ENCODE results near the gene TMEM232.
"Not testable (repeated sequence)": the region's sequence is repeated elsewhere in the genome, so short reads cannot be mapped to it uniquely, and the experiment has no call there.

TMEM232 gene

DNA sequence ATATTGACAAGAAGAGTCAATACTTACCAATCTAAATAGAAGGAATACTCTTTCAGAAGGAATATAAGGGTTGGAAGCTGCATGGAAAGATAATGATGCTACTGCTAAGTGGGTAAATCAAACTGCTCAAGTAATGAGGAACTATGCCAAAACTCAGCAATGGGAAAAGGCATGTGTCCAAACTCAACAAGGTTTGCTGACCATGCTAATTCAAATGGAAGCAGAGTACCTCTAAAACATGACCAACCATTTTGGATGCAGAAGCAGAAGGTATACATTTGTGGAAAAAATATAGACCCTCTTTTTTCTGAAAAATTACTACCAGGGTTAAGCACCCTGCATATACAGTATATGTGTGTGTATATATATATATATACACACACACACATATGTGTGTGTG lies 21.1 kb downstream of the TMEM232 start:
- DNase-seq = no peak

DNA sequence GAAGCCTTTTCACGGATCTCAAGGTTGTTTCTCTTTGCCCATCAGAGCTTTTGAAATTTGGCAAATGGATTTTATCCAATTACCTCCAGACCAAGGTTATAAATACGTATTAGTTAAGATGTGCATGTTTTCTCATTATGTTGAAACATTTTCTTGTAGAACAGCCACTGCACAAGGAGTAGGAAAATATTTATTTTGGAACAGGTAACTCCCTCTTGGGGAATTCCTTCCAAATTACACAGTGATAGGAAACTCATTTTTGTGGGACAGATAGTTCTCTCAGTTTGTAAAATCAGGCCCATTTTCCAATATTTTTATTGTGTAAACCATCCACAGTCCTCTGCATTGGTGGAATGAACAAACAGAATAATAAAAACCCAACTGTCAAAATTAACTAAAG lies 23.0 kb downstream of the TMEM232 start:
- no peak for DNase-seq

DNA sequence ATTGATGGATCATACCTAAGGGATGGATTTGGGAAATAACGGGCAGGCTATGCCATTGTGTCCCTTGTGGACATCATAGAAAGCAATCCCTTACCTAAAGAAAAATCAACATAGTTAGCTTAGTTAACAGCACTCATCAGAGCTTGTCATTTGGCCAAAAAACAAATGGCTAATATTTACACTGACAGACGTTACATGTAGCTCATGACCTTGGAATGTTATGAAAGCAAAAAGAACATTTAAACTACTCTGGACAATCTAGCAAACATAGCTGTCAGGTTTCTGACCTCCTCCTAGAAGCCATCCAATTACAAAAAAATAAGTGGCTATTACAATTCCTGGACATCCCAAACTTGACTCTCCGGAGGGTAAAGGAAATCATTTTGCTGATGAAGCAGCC lies 23.8 kb downstream of the TMEM232 start:
- no peak for DNase-seq

DNA sequence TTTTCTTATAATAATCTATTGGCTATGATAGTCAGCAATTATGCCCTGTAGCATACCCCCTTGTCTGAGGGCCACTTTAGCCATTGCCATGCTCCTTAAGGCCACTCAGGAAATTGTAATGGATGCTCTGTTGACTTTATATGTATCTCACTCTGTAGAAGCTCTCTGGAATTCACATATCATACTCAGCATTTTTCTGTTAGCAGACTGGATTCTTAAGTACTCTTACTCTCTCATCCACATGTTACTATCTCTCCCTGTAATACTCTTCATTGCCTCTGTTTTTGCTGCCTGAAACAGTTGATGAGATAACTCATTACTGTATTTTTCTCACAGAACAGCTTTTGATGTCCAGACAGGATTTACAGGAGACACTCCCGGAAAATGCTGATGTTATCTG lies 24.2 kb downstream of the TMEM232 start:
- DNase-seq = no peak

DNA sequence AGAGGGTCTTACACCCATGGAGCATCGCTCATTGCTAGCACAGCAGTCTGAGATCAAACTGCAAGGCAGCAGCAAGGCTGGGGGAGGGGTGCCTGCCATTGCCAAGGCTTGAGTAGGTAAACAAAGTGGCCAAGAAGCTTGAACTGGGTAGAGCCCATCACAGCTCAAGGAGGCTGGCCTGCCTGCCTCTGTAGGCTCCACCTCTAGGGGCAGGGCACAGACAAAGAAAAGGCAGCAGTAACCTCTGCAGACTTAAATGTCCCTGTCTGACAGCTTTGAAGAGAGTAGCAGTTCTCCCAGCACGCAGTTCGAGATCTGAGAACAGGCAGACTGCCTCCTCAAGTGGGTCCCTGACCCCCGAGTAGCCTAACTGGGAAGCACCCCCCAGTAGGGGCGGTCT lies 33.8 kb downstream of the TMEM232 start:
- DNase-seq = not testable (repeated sequence)

DNA sequence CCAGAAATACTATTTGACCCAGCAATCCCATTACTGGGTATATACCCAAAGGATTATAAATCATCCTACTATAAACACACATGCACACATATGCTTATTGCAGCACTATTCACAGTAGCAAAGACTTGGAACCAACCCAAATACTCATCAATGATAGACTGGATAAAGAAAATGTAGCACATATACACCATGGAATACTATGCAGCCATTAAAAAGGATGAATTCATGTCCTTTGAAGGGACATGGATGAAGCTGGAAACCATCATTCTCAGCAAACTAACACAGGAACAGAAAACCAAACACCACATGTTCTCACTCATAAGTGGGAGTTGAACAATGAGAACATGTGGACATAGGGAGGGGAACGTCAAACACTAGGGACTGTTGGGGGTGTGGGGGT lies 35.9 kb downstream of the TMEM232 start:
- not testable (repeated sequence) for DNase-seq

DNA sequence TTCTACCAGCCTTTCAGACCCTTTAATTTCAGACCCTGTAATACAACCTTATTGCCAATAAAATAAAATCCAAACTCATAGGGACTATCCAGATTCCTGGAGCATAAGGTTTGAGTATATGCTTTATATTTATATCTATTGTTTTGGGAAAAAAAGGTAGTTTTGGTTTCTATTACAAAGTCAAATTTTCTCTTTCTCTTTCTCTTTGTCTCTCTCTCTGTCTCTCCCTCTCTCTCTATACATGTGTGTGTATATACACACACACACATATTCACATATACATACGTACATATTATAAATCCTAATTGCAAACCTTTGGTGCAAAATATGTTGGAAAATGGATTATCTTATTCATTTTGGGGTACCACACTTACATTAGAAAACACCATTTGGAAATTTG lies 39.0 kb downstream of the TMEM232 start:
- no peak for DNase-seq

DNA sequence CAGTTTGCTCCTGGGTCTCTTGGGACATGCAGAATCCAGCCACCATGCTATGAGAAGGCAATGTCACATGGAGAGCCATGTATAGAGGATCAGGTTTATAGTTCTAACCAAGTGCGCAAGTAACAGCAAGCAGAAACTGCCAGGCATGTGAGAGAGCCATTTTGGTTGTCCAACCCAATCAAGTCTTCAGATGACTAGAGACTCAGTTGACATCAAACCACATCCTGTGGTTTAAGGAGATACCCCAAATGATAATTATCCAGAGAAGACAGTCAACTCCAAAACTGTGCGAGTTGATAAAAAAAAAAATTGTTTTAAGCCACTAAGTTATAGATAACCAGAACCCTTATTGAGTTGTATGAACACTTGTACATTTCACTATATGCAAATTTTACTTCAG lies 40.2 kb downstream of the TMEM232 start:
- no peak for DNase-seq

DNA sequence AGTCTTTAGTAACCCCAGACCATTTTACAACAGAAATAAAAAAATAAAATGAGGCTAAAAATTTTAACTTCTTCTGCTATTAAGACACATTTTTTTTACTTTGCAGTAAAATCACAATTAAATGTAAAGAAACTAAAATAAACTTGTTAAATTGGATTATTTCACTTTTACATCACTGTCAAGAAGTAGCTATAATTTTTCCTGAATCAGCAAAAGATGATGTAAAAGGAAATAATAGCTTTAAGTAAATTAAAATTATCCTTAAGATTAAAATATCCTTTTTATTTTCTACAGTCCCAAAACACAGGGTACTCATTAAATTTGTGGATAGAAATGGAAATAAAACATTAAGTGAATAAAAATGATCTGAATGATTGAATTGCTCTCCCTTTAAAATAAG lies 44.5 kb downstream of the TMEM232 start:
- no peak for DNase-seq

DNA sequence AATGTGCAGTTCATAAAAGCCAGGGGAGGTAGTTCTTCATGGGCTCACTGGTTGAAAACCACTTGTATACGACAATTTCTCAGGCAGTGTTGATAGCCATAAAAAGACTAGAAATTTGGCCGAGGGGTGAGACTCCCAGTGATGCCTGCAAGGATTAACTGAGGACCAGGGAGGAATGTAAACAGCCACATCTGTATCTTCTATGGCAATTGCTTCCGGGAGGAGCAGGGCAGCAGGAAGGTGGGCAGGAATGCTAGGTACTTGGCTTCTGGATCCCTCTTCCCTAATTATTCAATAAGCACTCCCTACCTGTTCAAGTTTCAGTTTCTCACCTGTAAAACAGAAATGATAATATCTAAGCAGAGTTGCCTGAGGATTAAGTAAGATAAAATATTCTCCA lies 45.4 kb downstream of the TMEM232 start:
- DNase-seq = no peak

DNA sequence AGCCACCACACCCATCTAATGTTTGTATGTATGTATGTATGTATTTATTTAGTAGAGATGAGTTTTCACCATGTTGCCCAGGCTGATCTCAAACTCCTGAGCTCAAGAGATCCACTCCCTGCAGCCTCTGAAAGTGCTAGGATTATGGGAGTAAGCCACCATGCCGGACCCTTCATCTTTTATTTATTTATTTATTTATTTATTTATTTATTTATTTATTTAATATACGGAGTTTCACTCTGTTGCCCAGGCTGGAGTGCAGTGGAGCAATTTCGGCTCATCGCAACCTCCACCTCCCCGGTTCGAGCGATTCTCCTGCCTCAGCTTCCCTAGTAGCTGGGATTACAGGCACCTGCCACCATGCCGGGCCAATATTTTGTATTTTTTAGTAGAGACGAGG lies 49.9 kb downstream of the TMEM232 start:
- not testable (repeated sequence) for DNase-seq

DNA sequence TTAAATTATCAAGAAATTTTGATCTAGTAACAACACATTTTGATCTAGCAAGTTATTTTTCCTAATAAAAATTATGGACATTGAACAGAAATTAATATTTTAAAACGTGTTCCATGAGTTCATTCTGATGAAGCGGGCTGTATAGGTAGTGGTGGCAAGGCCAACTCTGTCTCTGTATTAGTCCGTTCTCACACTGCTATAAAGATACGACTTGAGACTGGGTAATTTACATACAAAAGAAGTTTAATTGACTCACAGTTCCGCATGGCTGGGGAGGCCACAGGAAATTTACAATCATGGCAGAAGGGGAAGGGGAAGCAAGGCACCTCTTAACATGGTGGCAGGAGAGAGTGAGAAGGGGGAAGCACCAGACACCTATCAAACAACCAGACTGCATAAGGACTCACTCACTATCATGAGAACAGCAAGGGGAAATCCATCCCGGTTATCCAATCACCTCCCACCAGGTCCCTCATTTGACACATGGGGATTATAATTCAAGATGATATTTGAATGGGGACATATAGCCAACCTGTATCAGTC lies 61.2 kb downstream of the TMEM232 start:
- no peak for DNase-seq

DNA sequence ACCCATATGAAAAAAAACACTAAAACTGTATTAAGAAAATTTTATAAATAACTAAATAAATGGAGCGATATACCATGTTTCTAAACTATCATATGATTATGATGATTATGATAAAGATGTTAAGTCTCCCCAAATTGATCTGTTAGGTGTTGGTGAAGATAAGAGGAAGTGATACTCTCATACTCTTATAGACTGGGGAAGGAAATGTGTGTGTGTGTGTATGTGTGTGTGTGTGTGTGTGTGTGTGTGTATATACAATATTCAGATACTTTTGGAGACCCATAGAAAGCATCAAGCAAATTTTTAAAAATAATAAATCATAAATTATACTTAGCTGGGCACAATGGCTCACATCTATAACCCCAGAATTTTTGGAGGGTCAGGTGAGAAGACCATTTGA lies 62.9 kb downstream of the TMEM232 start:
- no peak for DNase-seq

DNA sequence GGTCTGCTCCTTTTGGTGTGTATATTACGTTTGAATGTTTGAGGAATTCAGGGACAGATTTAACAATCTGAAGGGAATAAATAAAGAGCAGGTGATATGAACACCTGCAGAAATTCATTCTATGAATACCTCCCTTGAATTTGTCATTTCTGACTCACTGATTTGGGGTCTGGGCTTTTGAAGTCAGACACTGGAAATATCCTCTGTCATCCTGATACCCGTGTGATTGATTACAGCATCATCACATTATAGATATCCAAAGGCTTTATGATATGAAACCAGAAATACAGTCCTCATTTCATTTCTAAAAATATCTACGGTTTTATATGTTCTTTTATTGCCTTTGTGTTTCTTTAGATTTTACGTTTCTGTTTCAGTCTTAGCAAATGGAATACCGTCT lies 68.5 kb downstream of the TMEM232 start:
- no peak for DNase-seq

DNA sequence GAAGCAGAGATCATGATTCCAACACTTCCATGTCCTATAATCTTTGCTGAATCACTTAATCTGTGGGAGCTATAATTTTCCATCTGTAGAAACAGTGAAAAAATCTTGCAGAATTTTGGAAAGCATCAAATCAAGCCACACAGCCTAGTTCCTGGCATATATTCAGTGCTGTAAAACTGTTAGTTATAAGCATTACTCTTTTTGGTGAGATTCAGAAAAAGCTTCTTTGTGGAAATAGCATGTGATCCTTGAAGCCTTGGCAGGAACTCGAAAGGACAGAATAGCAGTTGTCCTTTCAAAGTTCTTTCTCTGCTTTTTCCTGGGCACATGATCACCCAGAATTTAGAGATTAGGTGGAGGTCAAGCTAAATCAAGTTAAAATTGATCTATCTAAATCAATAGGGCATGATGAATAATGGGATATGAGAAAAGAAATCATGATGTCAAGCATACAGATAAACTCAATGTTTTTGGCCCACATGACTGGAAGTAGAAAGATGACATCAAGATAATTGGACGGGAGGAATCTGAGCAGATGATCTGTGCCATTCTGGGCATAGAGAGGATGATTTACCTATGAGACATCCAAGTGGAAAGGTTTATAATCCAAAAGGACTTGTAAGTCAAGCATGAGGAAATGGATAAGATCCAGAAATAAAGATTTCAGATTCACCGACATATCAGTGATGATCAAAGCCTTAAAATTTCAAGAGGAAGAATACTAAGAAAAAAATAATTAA lies 73.1 kb downstream of the TMEM232 start:
- DNase-seq = no peak

DNA sequence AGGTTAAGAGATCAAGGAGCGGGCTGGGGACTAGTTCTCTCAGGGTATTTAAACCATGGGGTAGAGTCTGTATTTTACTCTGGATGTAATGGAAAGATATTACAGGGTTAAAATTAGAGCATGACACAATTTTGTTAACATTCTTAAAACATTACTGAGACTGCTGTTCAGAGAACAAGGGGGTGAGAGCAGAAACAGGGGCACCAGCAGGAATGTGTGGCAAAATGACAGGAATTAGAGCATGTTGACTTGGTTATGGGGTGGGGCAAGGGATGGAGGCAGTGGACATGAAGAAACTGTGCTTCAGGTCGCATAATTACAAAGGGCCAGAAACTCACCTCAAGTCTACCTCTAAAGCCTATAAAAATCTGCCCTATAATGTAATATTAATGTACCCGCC lies 75.0 kb downstream of the TMEM232 start:
- no peak for DNase-seq

DNA sequence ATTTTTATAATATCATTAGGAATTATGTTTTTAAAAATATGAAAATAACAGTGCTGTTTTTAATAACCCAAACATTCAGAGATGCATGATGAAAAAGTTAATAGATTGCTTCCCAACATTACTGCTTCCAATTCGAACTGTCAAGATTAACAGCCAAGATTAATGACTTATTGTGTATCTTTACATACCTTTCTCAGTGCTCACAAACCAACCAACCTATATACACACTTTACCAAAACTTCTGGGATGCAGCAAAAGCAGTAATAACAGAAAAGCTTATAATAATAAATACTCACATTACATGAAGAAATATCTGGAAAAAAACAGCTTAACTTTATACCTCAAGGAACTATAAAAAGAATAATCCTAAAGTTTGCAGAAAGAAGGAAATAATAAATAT lies 82.1 kb downstream of the TMEM232 start:
- DNase-seq = no peak

DNA sequence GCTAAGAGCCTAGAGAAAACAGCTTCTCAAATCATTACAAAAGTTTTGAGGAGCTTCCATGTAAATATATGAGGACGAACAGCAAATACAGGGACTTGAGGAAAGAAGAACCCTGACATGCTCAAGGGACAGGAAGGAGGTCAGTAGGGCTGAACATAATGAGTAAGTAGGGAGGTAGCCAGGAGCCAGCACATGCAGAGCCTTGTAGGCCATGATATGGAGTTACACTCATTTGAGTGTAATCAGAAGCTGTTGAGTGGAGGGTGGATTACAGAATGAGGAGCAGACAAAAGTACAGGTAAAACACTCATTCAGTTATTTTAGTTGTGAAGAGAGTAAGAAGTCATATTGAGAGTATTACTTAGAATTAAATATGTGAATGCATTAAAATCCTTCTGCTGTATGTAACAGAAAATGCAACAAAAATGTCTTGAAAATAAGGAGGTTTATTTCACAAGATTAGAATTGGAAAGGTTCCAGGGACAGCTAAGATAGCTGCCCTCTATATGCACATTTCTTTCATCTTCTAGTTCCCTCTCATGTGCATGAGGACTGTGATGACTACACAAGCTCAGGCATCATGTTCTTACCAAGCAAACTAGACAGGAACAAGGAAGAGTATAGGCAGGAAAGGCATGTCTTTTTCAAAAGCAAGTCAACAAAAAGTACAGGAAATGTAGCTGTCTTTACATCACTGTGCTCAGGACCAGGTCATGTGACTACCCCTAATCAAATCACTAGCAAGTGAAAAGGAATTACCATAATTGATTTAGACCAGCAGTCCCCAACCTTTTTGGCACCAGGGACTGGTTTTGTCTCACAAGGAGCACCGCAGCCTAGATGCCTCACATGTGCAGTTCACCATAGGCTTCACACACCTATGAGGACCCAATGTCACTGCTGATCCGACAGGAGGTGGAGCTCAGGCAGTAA lies 87.2 kb downstream of the TMEM232 start:
- DNase-seq = no peak

DNA sequence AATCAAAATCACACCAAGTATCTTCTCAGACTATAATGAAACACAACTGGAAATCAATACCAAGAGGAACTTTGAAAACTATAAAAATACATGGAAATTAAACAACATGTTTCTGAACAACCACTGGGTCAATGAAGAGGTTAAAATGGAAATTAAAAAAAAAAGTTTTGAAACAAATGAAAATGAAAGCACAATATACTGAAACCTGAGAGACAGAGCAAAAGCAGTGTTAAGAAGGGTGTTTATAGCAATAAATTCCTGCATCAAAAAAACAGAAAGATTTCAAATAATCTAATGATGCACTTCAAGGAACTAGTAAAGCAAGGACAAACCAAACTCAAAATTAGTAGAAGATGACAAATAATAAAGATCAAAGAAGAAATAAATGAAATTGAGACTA lies 92.0 kb downstream of the TMEM232 start:
- DNase-seq = no peak

DNA sequence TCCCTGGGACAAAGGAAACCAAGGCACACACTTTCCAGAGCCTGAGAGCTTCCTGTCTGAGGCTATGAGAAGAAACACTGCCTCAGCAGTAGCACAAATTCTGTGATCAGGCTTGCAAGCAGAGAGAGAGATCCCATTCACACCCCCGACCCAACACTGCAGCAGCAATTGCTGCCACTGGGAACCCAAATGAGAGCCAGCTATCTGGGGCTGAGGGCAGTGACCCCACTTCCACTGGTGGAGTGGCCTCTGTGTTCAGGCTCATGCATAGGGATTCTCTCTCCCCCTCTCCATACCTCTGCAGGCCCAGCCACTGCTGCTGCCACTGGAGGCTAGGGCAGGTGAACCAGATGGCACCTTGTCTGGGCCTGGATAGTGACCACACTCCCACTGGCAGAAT lies 95.2 kb downstream of the TMEM232 start:
- DNase-seq = no peak

DNA sequence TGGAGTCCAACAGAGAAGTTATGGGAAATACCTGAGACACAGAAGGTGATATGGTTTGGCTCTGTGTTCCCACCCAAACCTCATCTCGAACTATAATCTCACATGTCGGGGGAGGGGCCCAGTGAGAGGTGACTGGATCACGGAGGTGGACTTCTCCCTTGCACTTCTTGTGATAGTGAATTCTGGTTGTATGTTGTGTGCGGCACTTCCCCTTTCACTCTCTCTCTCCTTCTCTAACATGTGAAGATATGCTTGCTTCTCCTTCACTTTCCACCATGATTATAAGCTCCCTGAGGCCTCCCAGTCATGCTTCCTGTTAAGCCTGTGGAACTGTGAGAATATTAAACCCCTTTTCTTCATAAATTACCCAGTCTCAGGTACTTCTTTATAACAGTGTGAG lies 96.1 kb downstream of the TMEM232 start:
- DNase-seq = no peak

DNA sequence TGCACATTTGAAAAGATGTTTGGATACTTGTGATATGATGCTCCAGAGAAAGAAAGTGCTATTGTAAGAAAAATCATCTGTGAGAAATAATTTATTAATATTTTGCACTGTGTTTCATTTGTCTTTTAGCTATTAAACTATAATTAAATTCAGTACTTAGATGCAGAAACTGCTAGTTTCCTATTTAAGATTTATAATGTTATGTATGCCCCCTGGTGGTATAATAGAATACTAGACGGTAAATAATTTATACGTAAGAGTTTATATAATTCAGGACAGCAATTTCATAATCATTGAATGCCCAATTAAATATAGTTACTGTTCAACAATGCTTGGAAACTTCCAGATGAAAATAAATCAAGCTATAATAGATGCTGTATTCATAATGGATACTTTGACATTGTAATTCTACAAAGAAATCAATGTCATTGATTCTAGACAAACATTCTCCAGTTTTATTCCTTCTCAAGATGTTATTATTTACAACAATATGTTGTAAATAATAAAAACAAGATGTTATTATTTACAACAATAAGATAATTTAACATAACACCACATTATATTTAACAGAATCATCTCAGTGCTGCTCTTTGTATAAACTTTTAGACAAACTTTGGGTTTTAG lies 101.0 kb downstream of the TMEM232 start:
- peak; percentile 36 for DNase-seq

DNA sequence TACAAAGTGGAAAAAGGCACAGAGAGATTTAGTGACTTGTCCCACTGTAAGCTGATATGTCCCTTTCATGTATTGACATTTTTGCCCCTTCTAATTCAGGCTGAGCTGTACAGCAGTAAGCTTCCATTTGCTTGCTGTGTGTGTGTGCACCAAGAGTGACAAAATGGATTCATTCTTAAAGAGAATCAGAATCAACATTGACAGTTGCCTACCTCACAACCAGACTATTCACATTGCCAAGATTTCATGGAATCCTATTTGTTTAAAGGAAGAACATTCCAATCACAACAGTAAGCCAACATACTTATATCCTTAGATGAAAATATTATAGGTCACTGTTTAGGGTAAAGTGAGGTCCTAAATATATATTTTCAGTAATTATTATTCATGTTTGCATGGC lies 102.6 kb downstream of the TMEM232 start:
- no peak for DNase-seq

DNA sequence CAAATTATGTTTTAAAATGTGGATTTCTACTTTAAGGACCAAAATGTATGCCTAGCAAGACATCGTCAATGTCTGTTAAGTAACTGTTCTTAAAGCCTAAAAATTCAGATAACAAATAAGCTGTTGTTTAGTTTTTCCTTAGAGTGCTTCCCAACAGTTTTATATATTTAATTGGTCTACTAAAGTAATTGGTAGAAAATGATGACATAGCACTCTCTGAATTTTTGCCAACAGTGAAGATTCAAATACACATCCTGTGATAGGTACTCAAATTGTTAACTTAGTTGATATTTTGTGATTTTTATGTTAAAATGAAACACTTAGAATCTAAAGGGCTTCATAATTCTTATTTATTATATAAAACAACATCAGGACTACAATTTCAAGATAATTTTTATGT lies 107.5 kb downstream of the TMEM232 start:
- no peak for DNase-seq

Data from NCI-H446 treated with DMSO at 0.1 percent for 48 hours (cell line).